Stimulated activated naive CD8-positive, alpha-beta T cell treated with anti-CD3 and anti-CD28 coated beads, Interleukin-15, Interleukin-2, amounts not matched to agents 100 U/mL and 50 U/mL, for 24 hours (primary cell): ENCODE data around the gene SELENOP.
"Not testable (repeated sequence)": the region's sequence is repeated elsewhere in the genome, so short reads cannot be mapped to it uniquely, and the experiment has no call there.

Source experiments
- ATAC-seq: fragments of 150-1000 bp; cut with Tn5 transposase; one replicate; pipeline ENCODE4 v1.10.0; 2021
- DNase-seq: peaks from one replicate; pipeline ENCODE4 v3.0.0; 2021

The SELENOP gene

GRCh38 chr5:42826757-42827515, 15.2 kb upstream of the SELENOP start:
- ATAC-seq (no peak), DNase-seq (no peak)

GRCh38 chr5:42825422-42826148, 13.9 kb upstream of the SELENOP start:
- DNase-seq (no peak), ATAC-seq (no peak)

- DNase-seq (no peak), ATAC-seq (no peak)
Measured at GRCh38 chr5:42824347-42824976, 12.8 kb upstream of the SELENOP start.

GRCh38 chr5:42822548-42822947, 10.9 kb upstream of the SELENOP start:
- no peak for DNase-seq
- ATAC-seq = no peak

- ATAC-seq = no peak
- DNase-seq = no peak
Measured at GRCh38 chr5:42819745-42820144, 8.1 kb upstream of the SELENOP start.

- not testable (repeated sequence) for ATAC-seq, DNase-seq
Measured at GRCh38 chr5:42816546-42816945, 4.9 kb upstream of the SELENOP start.

GRCh38 chr5:42813533-42813932, 1.8 kb upstream of the SELENOP start:
- ATAC-seq (no peak), DNase-seq (no peak)

GRCh38 chr5:42812620-42813019, 928 bp upstream of the SELENOP start:
- DNase-seq (no peak), ATAC-seq (no peak)

GRCh38 chr5:42810834-42811590, 680 bp downstream of the SELENOP start:
- ATAC-seq (no peak), DNase-seq (no peak)

- DNase-seq (no peak), ATAC-seq (no peak)
Measured at GRCh38 chr5:42808888-42809611, 2.6 kb downstream of the SELENOP start.

- ATAC-seq (no peak), DNase-seq (no peak)
Measured at GRCh38 chr5:42807722-42808447, 3.8 kb downstream of the SELENOP start.

- DNase-seq (no peak), ATAC-seq (no peak)
Measured at GRCh38 chr5:42806701-42807262, 4.9 kb downstream of the SELENOP start.

GRCh38 chr5:42806004-42806700, 5.5 kb downstream of the SELENOP start:
- DNase-seq (no peak), ATAC-seq (no peak)

GRCh38 chr5:42804717-42805339, 6.9 kb downstream of the SELENOP start:
- DNase-seq (no peak), ATAC-seq (no peak)

- ATAC-seq = no peak
- no peak for DNase-seq
Measured at GRCh38 chr5:42801516-42802166, 10.1 kb downstream of the SELENOP start.

- ATAC-seq (no peak), DNase-seq (no peak)
Measured at GRCh38 chr5:42800748-42801330, 10.9 kb downstream of the SELENOP start.

GRCh38 chr5:42799668-42800114, 12.0 kb downstream of the SELENOP start:
- DNase-seq (no peak), ATAC-seq (no peak)

- ATAC-seq = no peak
Measured at GRCh38 chr5:42799241-42799608, 12.5 kb downstream of the SELENOP start.

More at GRCh38 chr5:42799241-42799608, 12.5 kb downstream of the SELENOP start:
- no peak for DNase-seq
